HPDE6-E6E7 (cell line): ENCODE data around the gene NGEF.

Experiments
- DNase-seq: peaks from one replicate; pipeline ENCODE4 v3.0.0; 2011; ENCODE audit warnings: missing footprints; ENCODE audit errors: extremely low spot score

Gene NGEF

DNA sequence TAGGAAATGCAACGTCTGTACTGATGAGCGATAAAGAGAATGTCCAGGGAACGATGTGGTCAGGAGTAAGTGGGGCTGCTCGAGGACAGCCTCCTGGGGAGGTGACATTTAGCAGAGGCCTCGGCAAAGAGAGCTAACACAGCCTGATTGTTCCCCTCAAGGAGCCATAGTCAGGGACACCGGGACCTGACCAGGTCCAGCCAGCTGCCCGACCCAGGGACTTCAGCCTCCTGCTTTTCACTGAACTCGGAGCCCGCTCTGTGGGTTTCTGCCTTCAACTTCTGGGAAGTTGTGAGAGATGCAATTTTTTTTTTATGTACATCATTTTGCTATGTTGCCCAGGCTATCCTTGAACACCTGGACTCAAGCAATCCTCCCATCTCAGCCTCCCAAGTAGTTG, 29.5 kb upstream of the NGEF start:
- DNase-seq, result no peak

- no peak for DNase-seq
Observed at GRCh38 chr2:233041722-233042323, 28.8 kb upstream of the NGEF start.

DNA sequence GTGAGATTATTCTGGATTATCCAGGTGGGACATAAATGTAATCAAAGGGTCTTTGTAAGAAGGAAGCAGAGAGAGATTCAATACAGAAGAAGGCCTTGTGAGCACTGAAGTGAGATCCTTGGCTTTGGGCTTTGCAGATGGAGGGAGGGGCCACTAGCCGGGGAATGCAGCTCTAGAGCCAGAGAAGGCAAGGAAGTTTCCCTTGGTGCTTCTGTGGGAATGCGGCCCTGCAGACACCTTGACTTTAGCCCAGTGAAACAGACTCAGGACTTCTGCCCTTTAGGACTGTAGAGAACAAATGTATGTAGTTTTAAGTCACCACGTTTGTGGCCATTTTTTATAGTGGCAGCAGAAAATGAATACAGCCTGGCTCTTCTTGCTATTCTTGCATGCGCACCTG, 27.5 kb upstream of the NGEF start:
- no peak for DNase-seq

DNA sequence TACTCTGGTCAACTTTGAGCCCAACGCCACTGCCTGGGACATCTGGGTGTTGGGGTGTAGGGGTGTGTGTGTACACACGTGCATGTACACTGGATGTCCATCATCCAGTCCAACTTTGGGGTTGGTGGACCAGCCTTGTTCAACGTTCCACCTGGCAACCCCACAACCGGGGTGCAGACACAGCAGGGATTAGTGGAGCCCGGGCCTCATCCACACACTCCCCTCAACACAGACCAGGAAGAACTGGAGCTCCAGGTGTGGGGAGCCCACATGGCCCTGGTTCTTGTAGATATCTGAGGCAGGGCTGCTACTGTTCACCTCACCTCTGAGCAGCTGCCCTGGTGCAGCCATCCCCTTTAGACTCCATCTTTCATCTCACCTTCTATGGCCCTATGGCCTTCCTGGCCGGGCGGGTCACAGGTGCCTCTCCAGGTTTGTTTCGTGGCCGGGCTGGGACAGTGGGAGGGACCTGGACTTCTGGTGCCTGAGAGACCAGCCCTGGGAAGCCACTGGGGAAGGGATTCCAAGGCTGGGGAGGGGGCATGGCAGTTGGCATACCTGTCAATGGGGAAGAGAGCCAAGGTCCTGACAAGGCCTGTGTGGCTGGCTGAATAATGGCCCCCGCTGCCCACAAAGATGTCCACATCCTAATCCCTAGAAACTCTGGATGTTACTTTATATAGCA, 26.9 kb upstream of the NGEF start:
- no peak for DNase-seq

- DNase-seq, result no peak
Observed at GRCh38 chr2:233039212-233039845, 26.3 kb upstream of the NGEF start.

DNA sequence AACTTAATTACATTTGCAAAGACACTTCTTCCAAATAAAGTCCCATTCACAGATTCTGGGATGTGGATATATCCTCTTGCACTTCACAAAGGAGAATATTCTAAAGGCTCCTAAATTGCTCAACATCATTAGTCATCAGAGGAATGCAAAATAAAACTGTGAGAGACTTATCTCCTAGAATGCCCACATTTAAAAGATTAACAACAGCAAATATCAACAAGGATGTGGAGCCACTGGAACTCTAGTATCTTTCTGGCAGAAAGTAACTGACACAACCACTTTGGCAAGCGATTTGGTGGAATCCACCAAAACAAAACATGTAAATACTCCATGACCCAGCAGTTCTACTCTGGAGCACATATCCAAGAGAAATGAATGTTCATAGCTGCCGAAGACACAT, 24.0 kb upstream of the NGEF start:
- no peak for DNase-seq

- DNase-seq, result no peak
Observed at GRCh38 chr2:233036162-233036838, 23.2 kb upstream of the NGEF start.

GRCh38 chr2:233035426-233036161, 22.5 kb upstream of the NGEF start:
- no peak for DNase-seq

DNA sequence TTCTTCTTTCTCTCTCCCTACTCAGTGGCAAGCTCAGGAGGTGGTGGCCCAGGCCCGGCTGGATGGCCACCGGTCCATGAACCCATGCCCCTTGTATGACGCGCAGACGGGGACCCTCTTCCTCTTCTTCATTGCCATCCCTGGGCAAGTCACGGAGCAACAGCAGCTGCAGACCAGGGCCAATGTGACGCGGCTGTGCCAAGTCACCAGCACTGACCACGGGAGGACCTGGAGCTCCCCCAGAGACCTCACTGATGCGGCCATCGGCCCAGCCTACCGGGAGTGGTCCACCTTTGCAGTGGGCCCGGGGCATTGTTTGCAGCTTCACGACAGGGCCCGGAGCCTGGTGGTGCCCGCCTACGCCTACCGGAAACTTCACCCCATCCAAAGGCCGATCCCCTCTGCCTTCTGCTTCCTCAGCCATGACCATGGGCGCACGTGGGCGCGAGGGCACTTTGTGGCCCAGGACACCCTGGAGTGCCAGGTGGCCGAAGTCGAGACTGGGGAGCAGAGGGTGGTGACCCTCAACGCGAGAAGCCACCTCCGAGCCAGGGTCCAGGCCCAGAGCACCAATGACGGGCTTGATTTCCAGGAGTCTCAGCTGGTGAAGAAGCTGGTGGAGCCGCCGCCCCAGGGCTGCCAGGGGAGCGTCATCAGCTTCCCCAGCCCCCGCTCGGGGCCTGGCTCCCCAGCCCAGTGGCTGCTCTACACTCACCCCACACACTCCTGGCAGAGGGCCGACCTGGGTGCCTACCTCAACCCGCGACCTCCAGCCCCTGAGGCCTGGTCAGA, 21.2 kb upstream of the NGEF start:
- DNase-seq, result no peak

DNA sequence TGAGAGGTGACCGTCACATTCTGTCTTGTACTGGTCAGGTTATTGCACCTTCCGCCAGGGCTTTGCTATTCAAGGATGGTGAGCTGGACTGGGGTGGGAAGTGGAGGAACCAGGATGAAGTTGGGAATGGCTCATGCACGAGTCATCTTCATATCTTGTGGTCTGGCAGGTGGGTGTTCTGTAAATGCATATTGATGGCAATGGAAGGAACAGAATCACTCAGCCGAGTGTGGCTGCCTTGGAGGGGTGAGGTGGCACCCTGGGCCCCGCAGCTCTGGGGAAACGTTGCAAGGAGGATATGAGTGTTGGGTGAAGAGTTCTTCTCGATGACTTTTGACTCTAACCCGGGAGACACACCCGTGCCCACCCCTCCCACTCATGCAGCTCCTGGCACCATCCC, 20.6 kb upstream of the NGEF start:
- DNase-seq, result no peak

DNA sequence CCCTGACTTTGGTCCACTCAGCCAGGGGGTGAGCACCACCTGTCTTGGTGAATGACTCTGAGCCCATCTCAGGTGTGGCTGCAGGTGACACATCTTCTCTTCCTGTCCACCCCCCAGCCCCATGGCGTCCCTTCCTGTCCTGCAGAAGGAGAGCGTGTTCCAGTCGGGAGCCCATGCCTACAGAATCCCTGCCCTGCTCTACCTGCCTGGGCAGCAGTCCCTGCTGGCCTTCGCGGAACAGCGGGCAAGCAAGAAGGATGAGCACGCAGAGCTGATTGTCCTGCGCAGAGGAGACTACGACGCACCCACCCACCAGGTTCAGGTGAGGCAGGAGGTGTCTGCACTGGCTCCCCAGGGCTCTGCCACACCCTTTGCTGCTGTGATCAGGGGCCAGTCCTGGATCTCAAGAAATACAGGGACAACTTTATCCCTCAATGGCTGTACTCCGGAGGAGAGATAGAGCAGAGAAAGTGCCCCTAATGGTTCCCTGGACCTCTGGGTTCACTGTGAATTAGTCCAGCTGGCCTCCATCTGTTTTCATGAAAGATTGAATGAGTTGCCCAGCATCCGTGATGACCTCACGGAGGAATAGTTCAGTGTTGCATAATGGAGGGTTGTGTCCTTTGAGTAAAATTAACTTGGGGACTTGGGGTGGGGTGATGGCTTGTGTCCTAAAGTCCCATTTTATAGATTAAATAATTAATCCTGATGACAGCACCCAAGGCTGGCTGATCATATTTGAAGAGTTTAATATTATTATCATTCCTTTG, 19.7 kb upstream of the NGEF start, which contains the start of gene NEU2:
TSS of gene NEU2 (plus strand) at position 122 of the 770 bp plus-strand sequence. CDS start at position 122, 0 bp downstream.
- DNase-seq, result no peak

DNA sequence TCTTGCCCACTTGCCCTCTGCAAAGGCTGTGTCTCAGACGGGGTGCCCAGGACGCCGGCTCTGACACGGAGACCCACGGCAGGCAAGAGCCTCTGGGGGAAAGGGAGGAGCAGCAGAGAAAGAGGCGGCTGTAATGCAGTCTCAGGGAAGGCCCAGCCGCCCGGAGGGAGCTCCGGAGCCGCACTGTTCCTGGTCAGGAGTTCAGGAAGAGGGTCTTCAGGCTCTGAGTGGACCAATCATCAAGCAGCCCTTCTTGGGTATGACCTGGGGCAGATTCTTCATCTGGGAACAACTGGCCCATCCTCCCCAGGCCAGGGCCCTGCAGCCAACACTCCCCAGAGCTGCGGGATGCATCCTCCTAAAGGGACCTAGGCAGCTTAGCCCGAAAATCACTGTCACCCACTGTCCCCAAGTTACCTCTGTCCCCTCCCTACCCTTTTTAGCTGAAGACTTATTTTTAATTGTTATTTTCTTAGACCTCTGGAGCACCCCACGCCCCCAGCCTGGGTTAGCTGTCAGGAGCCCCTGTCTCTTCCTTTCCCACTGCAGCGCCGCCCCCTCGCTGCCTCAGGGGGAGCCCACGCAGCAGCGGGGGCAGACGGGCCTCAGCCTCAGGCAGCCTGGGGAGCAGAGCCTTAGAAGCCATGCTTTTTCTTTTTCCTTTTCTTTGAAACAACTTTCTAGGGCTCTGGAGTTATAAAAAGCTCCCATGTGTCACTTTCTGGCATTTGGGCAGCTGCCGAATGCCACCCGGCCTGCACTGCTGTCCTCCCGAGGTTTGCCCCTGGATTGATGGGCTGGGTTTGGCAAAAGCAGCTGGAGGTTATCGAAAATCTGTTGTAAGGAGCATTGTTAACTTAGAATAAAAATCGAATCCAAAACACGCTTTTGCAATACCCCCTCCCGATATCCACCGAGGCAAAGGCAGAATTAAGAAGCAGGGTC, 18.8 kb upstream of the NGEF start:
- DNase-seq, result no peak

DNA sequence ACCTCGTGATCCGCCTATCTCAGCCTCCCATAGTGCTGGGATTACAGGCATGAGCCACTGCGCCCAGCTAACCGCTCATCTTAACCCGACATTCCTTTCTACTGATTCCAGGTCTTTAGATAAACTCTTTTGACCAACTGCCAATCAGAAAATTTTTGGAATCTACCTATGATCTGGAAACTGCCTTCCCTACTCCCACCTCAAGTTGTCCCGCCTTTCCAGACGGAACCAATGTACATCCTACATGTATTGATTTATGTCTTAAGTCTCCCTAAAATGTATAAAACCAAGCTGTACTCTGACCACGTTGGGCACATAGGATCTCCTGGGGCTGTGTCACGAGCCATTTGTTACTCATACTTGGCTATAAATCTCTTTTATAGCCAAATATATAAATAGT, 16.3 kb upstream of the NGEF start:
- no peak for DNase-seq

DNA sequence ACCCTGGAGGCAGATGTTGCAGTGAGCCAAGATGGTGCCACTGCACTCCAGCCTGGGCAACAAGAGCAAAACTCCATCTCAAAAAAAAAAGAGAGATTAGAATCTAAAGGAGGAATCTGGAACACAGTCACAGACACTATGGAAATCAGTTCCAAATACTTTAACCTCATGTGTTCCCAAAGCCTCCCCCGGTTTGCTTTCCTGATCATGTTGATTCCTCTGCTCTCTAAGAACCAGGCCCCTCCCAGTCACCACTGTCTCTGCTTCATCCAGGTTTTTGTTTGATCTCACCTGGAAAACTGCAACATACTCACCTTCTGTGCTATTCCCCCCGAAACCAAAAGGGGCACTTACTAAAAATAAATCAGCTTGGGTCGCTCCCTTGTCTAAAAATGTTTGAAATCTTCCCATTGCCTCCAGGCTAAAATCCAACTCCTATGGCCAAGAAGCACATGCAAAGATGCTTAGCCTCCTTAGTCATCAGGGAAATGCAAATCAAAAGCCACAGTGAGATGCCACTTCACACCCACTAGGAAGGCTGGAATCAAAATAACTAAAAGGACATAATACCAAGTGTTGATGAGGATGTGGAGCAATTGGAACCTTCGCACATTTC, 13.2 kb upstream of the NGEF start:
- peak; percentile 31 for DNase-seq

DNA sequence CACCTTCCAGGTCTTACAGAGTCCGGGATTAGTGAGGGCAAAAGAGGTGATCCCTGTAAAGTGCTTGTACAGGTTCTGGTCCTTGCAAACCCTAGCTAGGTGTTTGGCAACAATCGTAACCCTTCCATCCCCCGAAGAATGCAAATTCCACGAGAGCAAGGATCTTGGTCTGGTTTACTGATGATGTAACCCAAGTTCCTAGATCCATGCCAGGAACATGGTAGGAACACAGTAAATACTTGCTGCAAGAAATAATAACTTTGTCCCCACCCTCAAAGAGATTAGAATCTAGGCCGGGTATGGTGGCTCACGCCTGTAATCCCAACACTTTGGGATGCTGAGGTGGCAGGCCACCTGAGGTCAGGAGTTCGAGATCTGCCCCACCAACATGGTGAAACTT, 12.7 kb upstream of the NGEF start:
- no peak for DNase-seq

DNA sequence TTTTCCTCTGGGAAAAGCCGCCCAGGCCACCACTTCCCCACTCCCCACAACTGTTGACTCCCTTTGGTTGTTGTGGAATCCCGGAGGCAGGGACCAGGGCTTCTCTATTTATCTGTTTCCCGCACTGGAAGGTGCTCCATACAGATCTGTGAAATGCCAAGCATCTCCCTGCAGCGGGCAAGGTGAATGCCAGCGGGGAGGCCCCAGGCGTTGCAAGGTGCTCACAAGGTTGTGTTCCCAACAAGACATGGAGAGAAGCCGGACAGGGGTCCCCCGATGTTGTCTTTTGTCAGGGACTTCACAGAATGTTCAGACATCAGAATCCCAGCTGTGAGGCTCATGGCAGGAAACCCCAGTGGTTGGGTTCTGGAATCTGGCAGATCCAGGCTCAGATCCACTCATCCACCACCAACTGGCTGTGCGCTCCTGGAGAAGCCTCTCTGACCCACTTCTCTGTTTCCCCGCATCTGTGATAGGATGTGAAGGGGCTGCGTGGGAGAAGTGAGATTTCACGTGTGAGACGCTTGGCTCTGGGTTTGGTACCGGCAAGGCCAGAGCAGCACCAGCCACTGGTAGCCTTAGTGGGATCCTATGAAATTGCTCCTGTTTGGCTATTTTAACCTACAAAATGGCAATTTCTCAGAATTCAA, 10.8 kb upstream of the NGEF start:
- DNase-seq, result no peak

- DNase-seq, result no peak
Observed at GRCh38 chr2:233023007-233023760, 10.1 kb upstream of the NGEF start.

DNA sequence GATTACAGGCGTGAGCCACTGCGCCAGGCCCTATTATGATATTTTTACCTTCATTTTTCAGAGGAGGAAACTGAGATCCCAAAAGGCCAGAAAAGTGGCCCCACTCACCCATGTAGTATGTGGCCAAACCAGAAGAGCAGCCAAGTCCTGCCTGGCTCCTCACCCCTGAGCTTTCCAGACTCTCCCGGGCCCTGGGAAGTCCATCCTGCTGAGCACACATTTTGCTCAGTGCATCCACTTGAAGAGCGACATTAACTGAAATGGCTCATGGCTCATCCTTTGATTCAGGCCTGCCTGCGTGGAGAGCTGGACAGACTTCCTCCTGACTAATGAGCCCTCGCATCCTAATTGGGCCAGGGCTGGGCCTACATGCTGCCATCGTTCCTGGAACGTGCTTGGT, 9.5 kb upstream of the NGEF start:
- DNase-seq, result no peak
